GM21717 (cell line): ENCODE measurements around the gene AGTRAP.

Experiments
- ATAC-seq: cut with Tn5 transposase; IDR thresholded peaks from one replicate; pipeline ENCODE4 v1.9.1; 2021; ENCODE audit warnings: mild to moderate bottlenecking, moderate library complexity; ENCODE audit not compliant: unreplicated experiment

The AGTRAP gene

GRCh38 chr1:11795238-11795890 lies 59.4 kb downstream of the AGTRAP start:
- no peak for ATAC-seq

GRCh38 chr1:11796036-11796828 lies 60.3 kb downstream of the AGTRAP start:
- no peak for ATAC-seq

DNA sequence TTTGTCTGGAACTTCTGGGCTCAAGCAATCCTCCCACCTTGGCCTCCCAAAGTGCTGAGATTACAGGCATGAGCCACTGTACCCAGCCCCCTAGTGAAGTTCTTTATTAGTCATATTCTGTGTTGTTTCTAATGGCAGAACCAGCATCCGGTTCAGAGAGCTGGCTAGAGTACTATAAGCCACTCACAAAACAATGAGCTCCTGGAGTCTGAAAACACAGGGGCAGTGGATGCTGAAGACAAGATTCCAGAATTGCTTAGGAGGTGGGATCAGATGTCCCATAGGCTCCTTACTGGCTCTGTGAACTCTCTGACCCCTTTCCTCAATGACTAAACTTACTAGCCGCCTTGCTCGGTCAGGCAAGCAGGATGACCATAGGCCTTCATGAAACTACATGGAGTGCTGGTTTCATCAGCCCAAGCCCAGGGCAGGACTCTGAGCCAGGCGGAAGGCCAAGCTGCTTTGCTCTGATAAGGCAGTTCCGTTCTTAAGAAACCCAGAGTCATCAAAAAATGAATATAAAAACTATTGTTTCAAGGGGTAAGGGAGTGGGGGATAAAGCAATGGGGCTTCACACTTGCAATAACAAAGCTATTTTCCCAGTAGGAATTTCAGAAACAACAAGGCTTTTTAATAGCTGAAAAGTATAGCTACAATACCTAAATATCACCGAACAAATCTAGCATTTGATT lies 61.7 kb downstream of the AGTRAP start:
- no peak for ATAC-seq

DNA sequence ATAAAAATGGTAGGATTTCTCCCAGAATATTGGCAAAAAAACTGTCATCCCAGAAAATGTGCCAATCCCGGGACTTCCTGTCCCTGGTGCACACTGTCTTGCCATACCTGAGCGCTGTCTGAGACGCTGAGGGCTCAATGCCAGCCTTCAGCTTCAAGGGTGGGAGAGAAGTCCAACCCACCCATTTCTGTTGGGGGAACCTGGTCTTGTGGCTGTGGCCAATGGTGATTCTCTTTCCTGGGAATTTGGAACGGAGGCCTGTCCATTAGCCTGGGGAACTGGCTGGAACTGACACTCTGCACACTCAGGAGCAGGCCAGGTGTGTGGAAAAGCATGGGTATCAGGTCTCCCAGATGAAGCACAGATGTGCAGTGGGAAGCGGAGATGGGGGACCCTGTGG lies 63.2 kb downstream of the AGTRAP start:
- no peak for ATAC-seq

DNA sequence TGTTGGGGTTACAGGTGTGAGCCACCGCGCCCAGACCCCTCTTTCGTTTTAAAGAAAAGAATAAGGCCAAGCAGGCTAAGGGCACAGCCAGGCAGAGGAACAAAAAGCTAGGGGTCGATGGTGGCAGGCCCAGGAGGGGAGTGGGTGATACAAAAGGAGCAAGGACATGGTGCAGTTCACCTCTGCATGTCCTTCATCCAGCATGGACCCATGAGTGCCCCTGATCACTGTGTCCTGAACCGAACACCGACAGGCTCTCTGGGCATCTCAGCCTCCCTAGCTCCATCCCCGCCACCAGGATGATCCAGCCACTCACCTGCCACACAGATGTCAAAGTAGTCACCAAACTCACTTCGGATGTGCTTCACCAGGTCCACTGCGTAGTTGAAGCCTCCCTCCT lies 64.0 kb downstream of the AGTRAP start:
- no peak for ATAC-seq

DNA sequence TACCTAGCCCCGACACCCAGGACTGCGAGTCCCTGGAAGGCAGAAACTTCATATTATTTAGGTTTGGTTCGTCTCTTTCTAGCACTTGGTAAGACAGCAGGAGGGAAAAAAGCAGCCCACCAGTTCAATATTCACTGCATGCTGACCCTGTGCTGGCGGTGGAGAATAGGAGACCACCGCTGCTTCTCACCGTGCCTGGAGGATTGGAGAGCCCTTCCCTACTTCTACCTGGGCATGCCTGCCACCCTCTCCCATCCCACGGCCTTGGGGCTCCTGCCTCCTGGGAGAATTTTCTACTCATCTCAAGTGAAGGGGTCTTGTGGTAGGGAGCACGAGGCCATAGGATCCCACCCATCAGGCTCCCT lies 64.4 kb downstream of the AGTRAP start:
- no peak for ATAC-seq
